SU-DHL-6 (cell line): ENCODE measurements around the gene ABHD2.

Experiments
- EZH2phosphoT487 ChIP-seq: fragments of 200-600 bp; sonication (generic), shearing (Covaris generic); conservative IDR thresholded peaks from 2 replicates; pipeline ENCODE4 v1.6.1; 2018; ENCODE audit warnings: mild to moderate bottlenecking, antibody characterized with exemption, low read length, moderate library complexity, mixed read lengths
- TF ChIP-seq, protein P1 (sequence below): fragments of 200-600 bp; sonication (generic); IDR thresholded peaks from one replicate; pipeline ENCODE4 v1.5.1; 2017; ENCODE audit warnings: antibody characterized with exemption, mild to moderate bottlenecking, low read length, moderate library complexity; ENCODE audit not compliant: insufficient read depth, poor library complexity, severe bottlenecking

DNA sequence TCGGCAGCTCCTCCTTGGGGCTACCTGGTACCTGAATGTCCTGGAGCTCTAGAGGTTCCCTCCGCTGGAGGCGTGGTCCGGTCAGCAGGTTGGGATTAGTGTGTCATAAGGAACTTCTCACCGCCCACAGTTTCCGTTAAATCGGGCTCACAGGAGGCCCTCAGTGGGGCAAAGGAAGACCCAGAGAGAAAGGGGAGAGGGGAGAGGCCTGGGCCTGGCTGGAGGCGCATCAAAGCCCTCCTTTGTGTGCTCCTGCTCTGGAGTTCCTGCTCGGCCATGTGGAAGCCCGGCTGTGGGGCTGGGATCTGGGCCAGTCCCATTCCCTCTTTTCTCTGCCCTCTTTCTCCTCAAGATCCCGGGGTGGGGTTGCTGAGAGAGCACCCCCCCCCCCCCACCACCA is 133.3 kb downstream of the ABHD2 start, which contains the start of gene RLBP1:
- TF ChIP-seq, protein P1, sequence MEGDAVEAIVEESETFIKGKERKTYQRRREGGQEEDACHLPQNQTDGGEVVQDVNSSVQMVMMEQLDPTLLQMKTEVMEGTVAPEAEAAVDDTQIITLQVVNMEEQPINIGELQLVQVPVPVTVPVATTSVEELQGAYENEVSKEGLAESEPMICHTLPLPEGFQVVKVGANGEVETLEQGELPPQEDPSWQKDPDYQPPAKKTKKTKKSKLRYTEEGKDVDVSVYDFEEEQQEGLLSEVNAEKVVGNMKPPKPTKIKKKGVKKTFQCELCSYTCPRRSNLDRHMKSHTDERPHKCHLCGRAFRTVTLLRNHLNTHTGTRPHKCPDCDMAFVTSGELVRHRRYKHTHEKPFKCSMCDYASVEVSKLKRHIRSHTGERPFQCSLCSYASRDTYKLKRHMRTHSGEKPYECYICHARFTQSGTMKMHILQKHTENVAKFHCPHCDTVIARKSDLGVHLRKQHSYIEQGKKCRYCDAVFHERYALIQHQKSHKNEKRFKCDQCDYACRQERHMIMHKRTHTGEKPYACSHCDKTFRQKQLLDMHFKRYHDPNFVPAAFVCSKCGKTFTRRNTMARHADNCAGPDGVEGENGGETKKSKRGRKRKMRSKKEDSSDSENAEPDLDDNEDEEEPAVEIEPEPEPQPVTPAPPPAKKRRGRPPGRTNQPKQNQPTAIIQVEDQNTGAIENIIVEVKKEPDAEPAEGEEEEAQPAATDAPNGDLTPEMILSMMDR: no peak
- no peak for TF ChIP-seq EZH2phosphoT487
